HG03520 (cell line): ENCODE results near the gene RIOK1.

Source experiments
- ATAC-seq: cut with Tn5 transposase; IDR thresholded peaks from one replicate; pipeline ENCODE4 v1.9.1; 2021; ENCODE audit warnings: mild to moderate bottlenecking, moderate library complexity; ENCODE audit not compliant: unreplicated experiment

RIOK1 gene

DNA sequence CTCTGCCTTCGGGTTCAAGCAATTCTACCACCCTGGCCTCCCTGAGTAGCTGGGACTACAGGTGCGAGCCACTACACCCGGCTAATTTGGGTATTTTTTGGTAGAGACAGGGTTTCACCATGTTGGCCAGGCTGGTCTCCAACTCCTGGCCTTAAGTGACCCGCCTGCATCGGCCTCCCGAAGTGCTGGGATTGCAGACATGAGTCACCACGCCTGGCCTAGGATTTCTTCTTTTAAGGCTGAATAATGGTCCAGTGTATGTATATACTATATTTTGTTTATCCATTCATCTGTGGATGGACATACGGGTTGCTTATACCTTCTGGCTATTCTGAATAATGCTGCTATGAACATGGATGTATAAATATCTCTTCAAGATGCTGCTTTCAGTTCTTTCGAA, 17.1 kb downstream of the RIOK1 start:
- no peak for ATAC-seq

DNA sequence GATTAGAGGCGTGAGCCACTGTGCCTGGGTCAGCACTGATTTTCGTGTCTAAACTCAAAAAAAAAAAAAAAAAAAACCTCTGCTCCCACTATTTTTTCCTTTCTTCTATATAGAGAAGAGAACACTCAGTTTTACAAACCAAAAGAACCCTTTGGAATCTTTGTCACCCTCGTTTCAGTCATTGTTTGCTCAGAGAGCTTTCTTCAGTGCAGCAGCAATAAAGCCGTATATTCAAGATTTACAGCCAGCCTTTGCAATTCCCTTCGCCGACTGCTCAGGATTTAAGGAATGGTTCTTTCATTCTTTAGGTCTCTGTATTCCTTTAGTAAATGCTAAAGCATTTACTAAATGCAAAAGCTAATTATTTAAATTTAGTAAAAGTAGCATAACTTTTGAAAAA, 20.1 kb downstream of the RIOK1 start:
- no peak for ATAC-seq

DNA sequence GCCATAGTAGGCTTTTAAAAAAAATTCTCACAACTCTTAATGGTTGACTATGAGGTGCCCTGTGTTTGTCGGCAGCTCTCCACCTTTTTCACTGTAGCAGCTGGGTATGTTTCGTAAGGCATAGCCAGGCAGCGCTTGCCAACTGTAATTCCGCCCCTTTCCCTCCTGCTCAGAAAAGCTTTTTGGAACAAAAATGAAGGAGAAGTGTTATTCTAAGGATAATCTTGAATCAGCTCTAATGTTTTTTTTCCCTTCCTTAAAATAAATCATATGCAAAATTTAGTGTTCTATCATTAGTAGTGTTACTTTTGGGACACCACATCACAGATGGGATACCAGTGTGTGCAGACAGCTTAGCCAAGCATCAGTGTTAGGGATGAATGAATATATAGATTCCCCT, 21.2 kb downstream of the RIOK1 start:
- no peak for ATAC-seq

DNA sequence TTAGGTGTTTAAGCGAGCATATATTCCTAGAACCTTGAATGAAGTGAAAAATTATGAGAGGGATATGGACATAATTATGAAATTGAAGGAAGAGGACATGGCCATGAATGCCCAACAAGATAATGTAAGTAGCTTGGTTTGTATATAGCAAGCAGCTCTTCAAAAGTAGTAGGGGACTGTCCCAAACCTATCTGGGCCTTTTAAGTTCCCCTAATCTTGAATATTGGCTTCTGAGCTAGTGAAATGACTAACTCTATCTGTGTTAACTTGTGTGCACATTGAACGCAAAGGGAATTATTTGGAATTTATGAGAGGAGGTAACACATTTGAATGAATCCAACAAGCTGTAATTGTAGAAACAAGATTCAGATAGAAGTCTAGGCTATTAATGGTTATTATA, 21.7 kb downstream of the RIOK1 start:
- ATAC-seq = no peak

- ATAC-seq = no peak
Measured at GRCh38 chr6:7413151-7413823, 23.7 kb downstream of the RIOK1 start.

DNA sequence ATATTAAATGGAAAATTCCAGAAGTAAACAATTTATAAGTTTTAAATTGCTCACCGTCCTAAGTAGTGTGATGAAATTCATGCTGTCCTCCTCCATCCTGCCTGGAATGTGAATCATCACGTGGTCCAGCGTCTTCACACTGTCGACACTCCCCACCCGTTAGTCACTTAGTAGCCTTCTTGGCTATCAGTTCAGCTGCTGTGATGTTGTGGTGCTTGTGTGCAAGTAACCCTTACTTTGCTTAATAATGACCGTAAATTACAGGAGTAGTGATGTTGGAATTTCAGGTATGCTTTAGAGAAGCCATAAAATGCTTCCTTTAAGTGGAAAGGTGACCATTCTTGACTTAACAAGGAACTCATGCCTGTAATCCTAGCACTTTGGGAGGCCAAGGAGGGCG, 25.2 kb downstream of the RIOK1 start:
- ATAC-seq = no peak

- no peak for ATAC-seq
Measured at GRCh38 chr6:7417684-7418083, 28.1 kb downstream of the RIOK1 start.

GRCh38 chr6:7418238-7418905, 28.8 kb downstream of the RIOK1 start:
- ATAC-seq = no peak

- no peak for ATAC-seq
Measured at GRCh38 chr6:7419065-7419464, 29.5 kb downstream of the RIOK1 start.

DNA sequence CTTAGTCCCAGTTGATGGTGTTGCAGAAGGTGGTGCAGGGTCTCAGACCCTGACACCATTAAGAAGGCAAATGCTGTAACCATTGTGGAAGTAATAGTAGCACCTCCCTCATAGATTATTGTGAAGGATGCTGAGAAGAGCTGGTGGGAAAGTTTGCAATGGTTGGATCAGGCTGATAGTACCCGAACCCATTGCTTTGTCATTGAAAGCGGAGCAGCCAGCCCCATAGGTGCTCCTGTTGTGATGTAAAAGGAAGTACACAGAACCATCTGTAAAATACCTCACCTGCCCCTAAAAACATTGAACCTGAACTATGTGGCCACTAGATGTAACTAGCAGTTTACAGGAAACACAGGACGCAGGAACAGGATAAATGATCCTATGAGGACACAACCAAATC, 31.5 kb downstream of the RIOK1 start:
- no peak for ATAC-seq

DNA sequence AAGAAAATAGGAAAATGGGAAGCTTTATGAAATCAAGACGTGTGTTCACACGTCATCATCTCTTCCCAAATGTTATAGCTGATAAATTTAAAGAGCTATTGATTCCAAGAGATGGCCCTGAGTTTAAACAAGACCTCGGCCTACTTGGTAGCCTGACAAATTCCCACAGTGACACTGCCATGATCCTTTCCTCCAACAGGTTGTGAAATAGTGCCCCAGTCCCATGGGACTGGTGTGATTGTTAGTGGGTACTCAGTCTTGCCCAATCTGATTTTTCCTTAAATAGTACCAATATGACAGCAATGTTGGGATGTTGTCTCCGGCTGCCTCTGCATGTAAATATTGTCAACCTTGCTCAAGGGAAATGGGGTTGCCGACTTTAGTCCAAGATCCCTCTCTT, 34.5 kb downstream of the RIOK1 start:
- no peak for ATAC-seq

- no peak for ATAC-seq
Measured at GRCh38 chr6:7424967-7425807, 35.6 kb downstream of the RIOK1 start.

- no peak for ATAC-seq
Measured at GRCh38 chr6:7425808-7426190, 36.2 kb downstream of the RIOK1 start.

GRCh38 chr6:7426447-7427169, 37.0 kb downstream of the RIOK1 start:
- no peak for ATAC-seq

DNA sequence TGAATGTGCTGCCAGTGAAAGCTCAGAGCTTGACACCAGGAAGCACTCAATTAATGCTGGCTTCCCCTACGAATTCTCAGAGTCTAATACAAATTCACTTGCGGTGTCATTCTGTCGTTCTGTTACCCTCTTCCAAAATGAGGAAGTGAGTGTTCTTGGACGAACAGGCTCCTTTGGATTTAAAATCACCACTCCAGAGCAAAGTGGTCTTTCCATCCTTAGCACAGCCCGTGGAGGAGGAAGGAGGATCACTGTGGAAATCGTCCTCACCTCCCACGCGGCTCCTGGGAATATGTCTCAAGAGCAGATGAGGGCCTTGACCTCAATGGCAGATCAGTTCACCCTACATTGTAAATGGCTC, 41.7 kb downstream of the RIOK1 start:
- no peak for ATAC-seq

DNA sequence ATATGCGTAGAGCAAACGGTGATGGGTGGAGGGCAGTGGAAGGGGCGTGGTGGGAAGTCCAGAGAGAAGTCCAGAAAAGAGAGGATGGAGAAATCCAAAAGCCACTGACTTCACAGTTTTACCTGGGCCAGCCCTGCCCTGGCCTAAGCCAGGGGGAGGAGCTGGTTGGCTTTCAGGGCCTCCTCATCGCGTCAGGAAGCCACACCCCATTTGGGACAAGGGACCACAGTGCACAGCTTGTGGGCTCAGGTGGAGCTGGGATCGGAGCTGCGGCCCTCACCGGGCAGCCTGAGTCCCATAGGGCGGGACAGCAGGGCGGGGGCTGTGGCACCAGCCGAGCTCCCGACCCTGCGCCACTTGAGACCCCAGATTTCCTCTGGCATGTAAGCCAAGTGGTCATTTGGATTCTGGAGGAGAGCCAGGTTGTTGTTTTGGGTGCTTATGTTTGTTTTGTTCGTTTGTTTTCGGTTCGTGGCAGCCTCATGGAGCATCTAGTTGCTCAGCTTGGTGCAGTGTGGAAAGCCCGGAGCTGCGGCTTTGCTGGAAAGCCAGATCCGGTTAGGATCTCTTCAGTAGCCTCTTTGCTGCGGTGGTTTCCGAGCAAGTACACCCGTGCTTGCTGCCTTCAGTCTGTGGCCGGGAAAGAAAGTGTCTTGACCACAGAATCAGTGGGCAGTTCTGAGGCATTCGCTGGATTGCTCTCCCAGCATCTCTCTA, 42.2 kb downstream of the RIOK1 start:
- ATAC-seq = no peak

- no peak for ATAC-seq
Measured at GRCh38 chr6:7432391-7433120, 42.9 kb downstream of the RIOK1 start.

- no peak for ATAC-seq
Measured at GRCh38 chr6:7433121-7433617, 43.6 kb downstream of the RIOK1 start.

- ATAC-seq = no peak
Measured at GRCh38 chr6:7434672-7435071, 45.1 kb downstream of the RIOK1 start.

GRCh38 chr6:7438011-7438410, 48.4 kb downstream of the RIOK1 start:
- ATAC-seq = no peak
